HG02642 (cell line): ENCODE results near the gene POT1.

ENCODE experiments used
- ATAC-seq: cut with Tn5 transposase; IDR thresholded peaks from one replicate; pipeline ENCODE4 v1.9.1; 2021; ENCODE audit warnings: mild to moderate bottlenecking; ENCODE audit not compliant: unreplicated experiment, poor library complexity

POT1 gene

GRCh38 chr7:124812764-124813163, 116.9 kb downstream of the POT1 start:
- ATAC-seq, result no peak

- ATAC-seq, result no peak
Measured at GRCh38 chr7:124811341-124811740, 118.3 kb downstream of the POT1 start.

- ATAC-seq, result no peak
Measured at GRCh38 chr7:124810605-124811004, 119.0 kb downstream of the POT1 start.

- ATAC-seq, result no peak
Measured at GRCh38 chr7:124808206-124808605, 121.4 kb downstream of the POT1 start.

GRCh38 chr7:124801330-124801895, 128.2 kb downstream of the POT1 start:
- no peak for ATAC-seq

GRCh38 chr7:124800386-124800785, 129.2 kb downstream of the POT1 start:
- ATAC-seq, result no peak

GRCh38 chr7:124799448-124799847, 130.2 kb downstream of the POT1 start:
- ATAC-seq, result no peak

GRCh38 chr7:124796771-124797170, 132.9 kb downstream of the POT1 start:
- no peak for ATAC-seq

- ATAC-seq, result no peak
Measured at GRCh38 chr7:124792696-124793095, 136.9 kb downstream of the POT1 start.

GRCh38 chr7:124792002-124792401, 137.6 kb downstream of the POT1 start:
- ATAC-seq, result no peak

GRCh38 chr7:124791426-124791825, 138.2 kb downstream of the POT1 start:
- ATAC-seq, result no peak

GRCh38 chr7:124790645-124791044, 139.0 kb downstream of the POT1 start:
- no peak for ATAC-seq

GRCh38 chr7:124785994-124786393, 143.6 kb downstream of the POT1 start:
- no peak for ATAC-seq

- ATAC-seq, result peak; percentile 90
Measured at GRCh38 chr7:124784879-124785818, 144.5 kb downstream of the POT1 start.

- no peak for ATAC-seq
Measured at GRCh38 chr7:124783271-124783670, 146.4 kb downstream of the POT1 start.

GRCh38 chr7:124781907-124782734, 147.5 kb downstream of the POT1 start:
- ATAC-seq, result no peak

GRCh38 chr7:124781418-124781817, 148.2 kb downstream of the POT1 start:
- no peak for ATAC-seq

- no peak for ATAC-seq
Measured at GRCh38 chr7:124780608-124781007, 149.0 kb downstream of the POT1 start.

GRCh38 chr7:124780056-124780455, 149.6 kb downstream of the POT1 start:
- no peak for ATAC-seq

GRCh38 chr7:124779620-124780019, 150.0 kb downstream of the POT1 start:
- ATAC-seq, result no peak

- no peak for ATAC-seq
Measured at GRCh38 chr7:124779194-124779593, 150.4 kb downstream of the POT1 start.
